Aorta (tissue), 5 donors: ENCODE measurements around the gene NAB1. TPM values are rescaled to one million over a fixed set of nuclear protein-coding genes. Genes with fewer than 3 reads are reported as not detected.
"Not testable (repeated sequence)": the region's sequence is repeated elsewhere in the genome, so short reads cannot be mapped to it uniquely, and the experiment has no call there.

Experiments used
- ATAC-seq: fragments of 200-7000 bp; cut with Tn5 transposase; one replicate; pipeline ENCODE4 v1.9.1; 2022; ENCODE audit warnings: moderate library complexity; ENCODE audit not compliant: low FRiP score
- DNase-seq, 2 donors: peaks; one replicate each; pipeline ENCODE4 v3.0.0-alpha.2; 2020
- H3K27ac ChIP-seq, 2 donors: one replicate each; pipeline ENCODE4 v1.5.1; 2013; ENCODE audit warnings: low read length in 2 of 2, mild to moderate bottlenecking in 2 of 2, moderate library complexity in 2 of 2, control low read depth in 1 of 2, inconsistent platforms in 1 of 2, low read depth in 1 of 2
- H3K27me3 ChIP-seq, 2 donors: one replicate each; pipeline ENCODE4 v1.6.1; 2013; ENCODE audit warnings: control low read depth in 1 of 2, low read length in 1 of 2, mild to moderate bottlenecking in 1 of 2, moderate library complexity in 1 of 2; ENCODE audit not compliant: insufficient read depth in 2 of 2, control insufficient read depth in 1 of 2
- H3K36me3 ChIP-seq, 2 donors: one replicate each; pipeline ENCODE4 v1.6.1; 2013; ENCODE audit warnings: control low read depth in 1 of 2, low read length in 1 of 2, mild to moderate bottlenecking in 1 of 2; ENCODE audit not compliant: insufficient read depth in 2 of 2, control insufficient read depth in 1 of 2
- H3K4me1 ChIP-seq, 2 donors: one replicate each; pipeline ENCODE4 v1.6.1; 2013; ENCODE audit warnings: low read length in 2 of 2, control low read depth in 1 of 2, mild to moderate bottlenecking in 1 of 2, moderate library complexity in 1 of 2; ENCODE audit not compliant: insufficient read depth in 2 of 2, control insufficient read depth in 1 of 2
- H3K4me3 ChIP-seq, 2 donors: one replicate each; pipeline ENCODE4 v1.5.1; 2013; ENCODE audit warnings: low read length in 2 of 2, control low read depth in 1 of 2, mild to moderate bottlenecking in 1 of 2
- H3K9me3 ChIP-seq: one replicate; pipeline ENCODE4 v1.6.1; 2013; ENCODE audit warnings: mild to moderate bottlenecking, low read length; ENCODE audit not compliant: control insufficient read depth
- WGBS, 2 donors: extraction: QIAGEN DNeasy Blood & Tissue Kit; methylation state at CpG; one replicate each; pipeline ENCODE4 v1.1.7; 2013; 5-methylcytosine and 5-hydroxymethylcytosine counted together
- intact Hi-C, 2 donors: fragments of 100-400 bp; cut with DNase I; formaldehyde crosslinking; loops; one replicate each; pipeline versions ENCODE4 v1.14.2 to v1.15.0; 2022
- long read RNA-seq, 2 donors: library from polyadenylated mRNA; unstranded; transcript quantifications; one replicate each; pipeline ENCODE4 v2.0.0, GENCODE V29; 2020 to 2021
- polyA plus RNA-seq, 2 donors: library from polyadenylated mRNA; stranded (reverse); fragments of 200-250 nt; gene quantifications; one replicate each; pipeline ENCODE4 v1.2.3, GENCODE V29; 2013
- total RNA-seq, 2 donors: library from RNA; stranded (reverse); fragmentation: NEBNext Ultra II Directional; extraction: Animal tissue kit (Norgen Biotek cat#: 25700); gene quantifications; one replicate each; pipeline ENCODE4 v1.2.1, GENCODE V29; 2021
- donor health status: healthy with polysubstance abuse.
- donor health status: Bipolar disorder and iron deficiency.
- donor health status: DM: no; HTN: no; CAD: no.
- donor health status: DM: no; HTN: no; CAD: no.
- donor health status: DM: yes; HTN: yes; CAD: no.

The NAB1 gene, protein sequence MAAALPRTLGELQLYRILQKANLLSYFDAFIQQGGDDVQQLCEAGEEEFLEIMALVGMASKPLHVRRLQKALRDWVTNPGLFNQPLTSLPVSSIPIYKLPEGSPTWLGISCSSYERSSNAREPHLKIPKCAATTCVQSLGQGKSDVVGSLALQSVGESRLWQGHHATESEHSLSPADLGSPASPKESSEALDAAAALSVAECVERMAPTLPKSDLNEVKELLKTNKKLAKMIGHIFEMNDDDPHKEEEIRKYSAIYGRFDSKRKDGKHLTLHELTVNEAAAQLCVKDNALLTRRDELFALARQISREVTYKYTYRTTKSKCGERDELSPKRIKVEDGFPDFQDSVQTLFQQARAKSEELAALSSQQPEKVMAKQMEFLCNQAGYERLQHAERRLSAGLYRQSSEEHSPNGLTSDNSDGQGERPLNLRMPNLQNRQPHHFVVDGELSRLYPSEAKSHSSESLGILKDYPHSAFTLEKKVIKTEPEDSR
- total RNA-seq (10 to 100 TPM; 49.5 to 67.8 TPM), polyA plus RNA-seq (10 to 100 TPM; 26.9 to 36.2 TPM)
- long read RNA-seq, donor 1, partial matches to known transcripts: 2 of 5 reads
- long read RNA-seq, donor 1, other reads (novel, unspliced or antisense): 2 of 5 reads
- long read RNA-seq, donor 2, partial matches to known transcripts: 1 of 18 reads
- long read RNA-seq, donor 2, other reads (novel, unspliced or antisense): 12 of 18 reads

DNA sequence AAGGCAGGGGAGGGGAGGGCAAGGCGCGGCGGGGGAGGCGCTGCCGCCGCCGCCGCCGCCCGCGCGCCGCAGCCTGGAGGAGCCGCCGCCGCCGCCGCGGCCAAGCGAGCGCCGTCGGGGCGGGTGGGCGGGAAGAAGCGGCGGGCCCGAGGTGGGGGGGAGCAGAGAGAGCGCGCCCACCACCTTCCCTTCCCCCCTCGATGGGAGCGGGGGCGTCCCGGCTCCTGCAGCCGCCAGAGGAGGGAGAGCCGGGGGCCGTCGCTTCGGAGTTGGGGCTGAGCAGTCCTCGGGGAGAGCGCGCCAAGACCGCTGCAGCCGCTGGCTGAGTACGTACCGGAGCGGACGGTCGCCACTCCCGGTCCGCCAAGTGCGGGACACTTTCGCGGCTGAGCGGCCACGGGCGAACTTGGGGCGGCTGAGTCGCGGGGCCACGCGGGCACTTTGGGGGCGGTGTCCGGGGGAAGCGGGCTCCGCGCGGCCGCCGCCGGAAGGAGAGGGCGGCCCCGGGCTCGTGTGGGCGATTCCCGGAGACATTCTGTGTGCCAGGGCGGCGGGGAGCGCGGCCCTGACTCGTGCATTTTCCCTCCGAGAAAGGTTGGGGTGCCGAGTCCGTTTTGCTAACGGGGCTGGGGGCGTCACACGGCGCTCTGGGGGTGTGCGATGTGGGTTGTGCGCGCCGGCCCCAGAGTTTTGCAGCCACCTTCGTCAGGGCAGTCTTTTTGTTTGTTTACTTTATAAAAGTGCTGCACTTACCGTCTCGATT, at the start of gene NAB1:
Gene NAB1, plus strand, starts transcription at position 49 of the 763 bp plus-strand sequence. CDS start 10,094 bp downstream, outside the sequence.
- Histone ChIP-seq H3K4me1 (peaks cover 4 to 5% of the 10 kb centered on the region in 2 donors), H3K27ac (peak within 1 kb of the TSS; percentile 52 to 85), H3K27me3 (no peaks in the 10 kb centered on the region), H3K4me3 (peak within 1 kb of the TSS; percentile 67 to 73), H3K36me3 (no peaks in the 10 kb centered on the region), H3K9me3 (no peaks in the 10 kb centered on the region)
- peak; percentile 79 for ATAC-seq
- 1% methylated on average over 36 to 95 of the region's 95 CpGs for WGBS, 2 donors
- intact Hi-C loops: loop anchor here in 1 of 2 donors (2.0 kb wide), 1 partner anchor 114 kb away; the partner anchor contains the start of gene NEMP2
- peak; percentile 73 to 88 for DNase-seq

DNA sequence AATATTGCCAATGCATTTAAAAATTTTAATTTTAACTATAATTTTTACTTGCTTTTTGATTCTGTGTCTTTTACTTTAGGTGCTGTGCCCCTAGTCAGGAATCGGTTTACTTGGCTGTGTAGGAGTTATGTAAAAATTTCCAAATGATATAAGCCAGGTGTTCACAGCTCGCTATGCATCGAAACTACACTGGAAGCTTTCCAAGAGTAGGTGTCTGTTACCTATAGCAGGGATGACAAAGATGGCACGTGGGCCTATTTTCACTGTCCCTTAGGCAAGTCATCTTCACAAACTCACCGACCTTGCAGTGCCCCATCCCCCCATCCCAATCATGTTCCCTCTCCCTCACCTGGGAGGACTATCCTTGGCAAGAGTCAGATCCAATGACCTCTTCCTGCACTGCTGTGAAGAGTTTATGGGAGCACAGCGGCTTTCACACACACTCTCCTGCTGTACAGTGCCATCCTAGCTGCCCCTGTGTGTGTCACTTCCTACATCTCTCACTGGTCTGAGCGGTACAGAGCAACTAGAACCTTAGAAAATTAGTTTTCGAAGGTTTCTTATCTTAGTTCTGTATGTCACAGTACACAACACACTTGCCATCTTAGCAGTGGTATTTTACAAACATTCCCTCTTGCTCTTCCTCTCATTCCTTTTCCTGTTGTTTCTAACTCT, 49.2 kb upstream of the NAB1 start:
- Histone ChIP-seq H3K27me3 (no peaks in the 10 kb centered on the region), H3K4me3 (no peak overlapping the region), H3K36me3 (no peaks in the 10 kb centered on the region), H3K27ac (no peak overlapping the region), H3K4me1 (peaks cover 2 to 4% of the 10 kb centered on the region in 2 donors), H3K9me3 (no peaks in the 10 kb centered on the region)
- no peak for ATAC-seq
- intact Hi-C loops: no loop called here
- DNase-seq: no peak
- 75 to 83% methylated on average over 8 of the region's 8 CpGs for WGBS, 2 donors

DNA sequence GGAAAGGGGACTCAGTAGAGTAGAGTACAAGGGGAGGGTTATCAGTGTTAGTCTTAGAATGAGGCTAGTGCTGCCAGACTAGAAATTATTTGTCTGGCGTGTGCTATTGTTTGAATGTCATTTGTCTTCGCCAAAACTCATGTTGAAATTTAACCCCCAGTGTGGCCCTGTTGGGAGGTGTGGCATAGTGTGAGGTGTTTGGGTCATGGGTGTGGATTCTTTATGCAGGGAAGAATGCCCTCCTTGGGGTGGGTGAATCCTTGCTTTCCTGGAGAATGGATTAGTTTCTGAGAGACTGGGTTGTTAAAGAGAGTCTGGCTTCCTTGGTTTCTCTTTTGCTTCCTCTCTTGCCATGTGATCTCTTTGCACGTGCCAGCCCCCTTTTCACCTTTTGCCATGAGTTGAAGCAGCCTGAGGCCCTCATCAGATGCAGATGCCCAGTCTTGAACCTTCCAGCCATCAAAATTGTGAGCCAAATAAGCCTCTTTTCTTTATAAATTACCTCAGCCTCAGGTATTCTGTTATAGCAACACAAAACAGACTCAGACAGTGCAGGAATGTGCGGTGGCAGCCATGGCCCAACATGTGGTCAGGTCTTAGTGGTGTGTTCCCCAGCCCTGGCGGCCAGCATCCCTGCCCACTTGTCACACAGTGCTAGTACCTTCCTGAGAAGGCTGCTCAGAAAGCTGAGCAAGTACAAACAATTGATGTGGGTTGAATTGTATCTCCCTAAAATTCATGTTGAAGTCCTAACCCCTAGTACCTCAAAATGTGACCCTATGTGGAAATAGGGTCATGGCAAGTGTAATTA, 48.4 kb upstream of the NAB1 start:
- Histone ChIP-seq H3K4me1 (peaks cover 2 to 4% of the 10 kb centered on the region in 2 donors), H3K9me3 (no peaks in the 10 kb centered on the region), H3K4me3 (no peak overlapping the region), H3K27me3 (no peaks in the 10 kb centered on the region), H3K36me3 (no peaks in the 10 kb centered on the region), H3K27ac (no peak overlapping the region)
- 45 to 57% methylated on average over 5 of the region's 5 CpGs for WGBS, 2 donors
- intact Hi-C loops: no loop called here
- DNase-seq (no peak), ATAC-seq (no peak)

DNA sequence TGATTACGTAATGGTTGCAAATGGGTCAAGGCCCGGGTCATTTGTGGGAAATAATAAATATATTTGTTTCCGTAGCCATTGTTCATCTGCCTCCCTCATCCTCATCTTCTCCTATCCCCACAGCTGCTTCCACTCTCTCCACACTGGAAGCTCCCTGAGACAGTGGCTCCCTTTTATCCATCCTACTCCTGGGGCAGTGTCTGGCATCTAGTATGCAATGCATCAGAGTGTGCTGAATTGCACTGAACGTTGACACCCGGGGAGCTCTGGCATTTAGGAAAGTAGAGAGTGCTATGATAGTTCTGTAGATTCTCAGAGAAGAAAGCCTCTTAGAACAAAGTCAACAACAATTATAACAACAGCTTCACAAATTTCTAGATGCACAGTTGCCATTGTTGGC, 45.5 kb upstream of the NAB1 start:
- no peak overlapping the region for H3K4me3 ChIP-seq
- no peaks in the 10 kb centered on the region for H3K27me3 ChIP-seq
- no peak for DNase-seq
- H3K27ac ChIP-seq: no peak overlapping the region
- no peak for ATAC-seq
- 78 to 79% methylated on average over 5 of the region's 5 CpGs for WGBS, 2 donors
- intact Hi-C loops: no loop called here
- no peaks in the 10 kb centered on the region for H3K9me3 ChIP-seq
- H3K36me3 ChIP-seq: no peaks in the 10 kb centered on the region
- no peaks in the 10 kb centered on the region for H3K4me1 ChIP-seq

DNA sequence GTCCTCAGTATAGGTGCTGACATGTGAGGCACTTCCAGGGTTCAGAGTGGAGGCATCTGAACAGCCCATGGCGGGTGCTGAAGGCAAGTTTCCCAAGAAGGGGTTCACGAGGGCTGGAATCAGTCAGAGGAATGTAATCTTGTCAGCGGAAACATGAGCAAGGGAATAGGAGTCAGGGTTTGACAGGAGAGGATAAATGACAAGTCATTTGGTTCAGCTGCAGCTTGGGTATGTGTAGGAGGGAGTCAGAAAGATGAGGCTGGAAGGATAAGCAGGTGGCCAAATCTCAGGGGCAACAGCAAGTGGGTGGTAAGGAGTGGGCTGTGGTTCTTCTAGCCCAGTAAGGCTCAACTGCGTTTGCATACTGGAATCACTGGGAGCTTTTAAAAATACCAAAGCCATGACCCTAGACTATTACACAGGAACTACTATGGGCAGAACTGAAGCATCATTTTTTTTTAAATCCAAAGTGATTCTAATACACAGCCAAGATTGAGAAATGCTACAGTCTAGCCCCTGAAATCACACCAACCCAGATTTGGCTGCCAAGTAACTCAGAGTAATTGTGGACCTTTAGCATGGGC, 41.8 kb upstream of the NAB1 start:
- H3K27ac ChIP-seq: no peak overlapping the region
- no peak for DNase-seq
- no peaks in the 10 kb centered on the region for H3K36me3 ChIP-seq
- intact Hi-C loops: no loop called here
- 49 to 51% methylated on average over 4 of the region's 4 CpGs for WGBS, 2 donors
- H3K4me3 ChIP-seq: no peak overlapping the region
- H3K4me1 ChIP-seq: no peaks in the 10 kb centered on the region
- H3K27me3 ChIP-seq: no peaks in the 10 kb centered on the region
- ATAC-seq: no peak
- H3K9me3 ChIP-seq: no peaks in the 10 kb centered on the region

DNA sequence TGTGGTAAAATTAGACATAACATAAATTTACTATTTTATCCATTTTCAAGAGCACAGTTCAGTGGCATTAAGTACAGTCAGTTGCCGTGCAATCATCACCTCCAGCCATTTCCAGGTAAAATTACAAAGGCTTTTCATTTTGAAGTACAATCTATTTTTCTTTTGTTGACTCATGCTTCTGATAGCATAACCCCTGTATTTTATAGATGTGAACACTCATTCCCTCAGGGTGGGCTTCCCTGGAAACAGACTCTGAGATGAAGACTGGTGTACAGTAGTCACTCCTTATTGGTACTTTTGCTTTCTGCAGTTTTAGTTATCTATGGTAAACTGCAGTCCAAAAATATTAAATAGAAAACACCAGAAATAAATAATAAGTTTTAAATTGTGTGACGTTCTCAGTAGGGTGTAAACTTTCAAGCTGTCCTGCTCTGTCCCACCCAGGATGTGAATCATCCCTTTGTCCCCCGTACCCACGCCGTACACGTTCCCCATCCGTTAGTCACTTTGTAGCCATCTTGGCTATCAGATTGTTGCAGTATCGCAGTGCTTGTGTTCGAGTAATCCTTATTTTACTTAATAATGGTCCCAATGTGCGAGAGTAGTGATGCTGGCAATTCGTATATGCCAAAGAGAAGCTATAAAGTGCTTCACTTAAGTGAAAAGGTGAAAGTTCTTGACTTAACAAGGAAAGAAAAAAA, 41.1 kb upstream of the NAB1 start:
- no peaks in the 10 kb centered on the region for H3K4me1 ChIP-seq
- intact Hi-C loops: no loop called here
- no peak overlapping the region for H3K4me3 ChIP-seq
- no peaks in the 10 kb centered on the region for H3K27me3 ChIP-seq
- WGBS, 2 donors: 76 to 79% methylated on average over 11 of the region's 11 CpGs
- no peak overlapping the region for H3K27ac ChIP-seq
- DNase-seq (no peak), ATAC-seq (no peak)
- H3K36me3 ChIP-seq: no peaks in the 10 kb centered on the region
- H3K9me3 ChIP-seq: no peaks in the 10 kb centered on the region

DNA sequence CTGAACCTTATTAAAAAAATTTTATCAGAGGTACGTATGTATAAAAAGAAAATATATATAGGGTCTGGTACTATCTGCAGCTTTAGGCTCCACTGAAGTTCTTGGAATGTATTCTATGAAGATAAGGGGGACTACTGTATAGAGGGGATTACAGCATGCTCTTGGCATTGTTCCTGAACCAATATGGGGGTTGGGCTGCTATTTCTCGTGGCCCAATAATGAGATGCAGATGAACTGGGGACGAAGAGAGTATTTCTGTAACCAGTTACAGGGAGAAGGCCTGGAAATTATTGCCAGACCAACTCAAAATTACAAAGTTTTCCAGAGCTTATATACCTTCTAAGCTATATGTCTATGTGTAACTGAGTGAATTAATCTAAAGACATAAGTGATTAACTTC, 40.0 kb upstream of the NAB1 start:
- H3K27me3 ChIP-seq, H3K4me3 ChIP-seq, H3K27ac ChIP-seq, H3K36me3 ChIP-seq, ATAC-seq, H3K4me1 ChIP-seq, H3K9me3 ChIP-seq, DNase-seq, intact Hi-C loops: not testable (repeated sequence)
- WGBS, 2 donors: 69 to 78% methylated on average over 3 of the region's 3 CpGs
